CD4-positive, alpha-beta T cell treated with Interleukin-21 for 1 hour (primary cell): ENCODE measurements around the gene SMIM17.
A peak's percentile ranks its signal among the peaks of the same experiment; 100 is the strongest.

ENCODE experiments used
- DNase-seq: peaks from one replicate; pipeline ENCODE4 v3.0.0-alpha.2; 2020

Gene SMIM17

DNA sequence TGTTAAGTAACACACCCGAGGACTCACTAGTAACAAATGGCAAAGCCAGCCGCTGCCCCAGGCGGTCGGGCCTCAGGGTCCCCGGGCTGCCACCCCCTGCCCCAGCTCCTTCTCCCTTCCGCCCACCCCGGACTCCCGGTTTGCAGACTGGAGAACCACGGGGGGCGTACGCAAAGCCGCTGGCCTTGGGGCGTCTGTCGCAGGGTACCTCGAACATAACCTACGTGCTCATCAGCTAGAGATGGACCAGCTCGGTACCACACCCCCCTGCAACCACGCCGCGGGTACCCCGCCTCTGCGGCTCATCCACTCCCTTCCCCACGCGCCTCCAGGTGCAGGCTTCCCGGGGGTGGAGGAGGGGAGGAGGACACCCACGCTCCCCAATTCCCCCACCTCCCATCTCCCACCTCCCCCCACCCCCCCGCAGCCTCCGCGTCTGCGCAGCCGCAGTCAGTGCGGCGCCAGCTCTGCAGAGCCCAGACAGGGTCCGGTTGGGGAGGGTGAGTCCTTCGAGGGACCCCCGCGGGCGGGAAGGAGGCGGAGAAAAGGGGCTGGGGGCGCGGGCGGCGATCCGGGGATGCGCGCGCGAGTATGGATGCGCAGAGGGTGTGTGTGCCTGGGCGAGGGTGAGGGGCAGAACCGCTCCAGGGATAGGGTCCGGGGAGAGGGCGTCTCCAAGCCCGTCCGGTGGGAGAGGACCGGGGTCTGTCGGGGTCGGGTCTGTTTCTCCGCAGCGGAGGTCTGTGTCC is at the start of gene SMIM17:
Gene SMIM17 (plus strand): TSS at position 449 of the 749 bp plus-strand sequence. CDS start 2,509 bp downstream, outside the sequence.
- DNase-seq: no peak

DNA sequence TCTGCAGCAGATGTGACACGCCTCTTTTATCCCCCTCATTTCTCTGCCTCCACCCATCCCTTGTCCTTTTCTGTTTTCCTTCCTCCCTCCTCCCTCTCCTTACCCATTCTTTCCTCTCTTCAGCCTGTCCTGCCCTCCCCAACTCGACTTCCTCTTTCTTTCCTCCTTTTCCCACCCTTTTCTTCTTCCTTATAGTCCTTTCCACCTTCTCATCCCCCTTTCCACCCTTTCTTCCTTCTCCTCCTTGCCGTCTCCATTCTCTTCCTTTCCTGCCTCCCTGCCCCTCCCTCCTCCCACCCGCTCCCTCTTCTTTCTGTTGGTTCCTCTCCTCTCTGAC is 48.5 kb upstream of the SMIM17 start:
- DNase-seq: no peak

DNA sequence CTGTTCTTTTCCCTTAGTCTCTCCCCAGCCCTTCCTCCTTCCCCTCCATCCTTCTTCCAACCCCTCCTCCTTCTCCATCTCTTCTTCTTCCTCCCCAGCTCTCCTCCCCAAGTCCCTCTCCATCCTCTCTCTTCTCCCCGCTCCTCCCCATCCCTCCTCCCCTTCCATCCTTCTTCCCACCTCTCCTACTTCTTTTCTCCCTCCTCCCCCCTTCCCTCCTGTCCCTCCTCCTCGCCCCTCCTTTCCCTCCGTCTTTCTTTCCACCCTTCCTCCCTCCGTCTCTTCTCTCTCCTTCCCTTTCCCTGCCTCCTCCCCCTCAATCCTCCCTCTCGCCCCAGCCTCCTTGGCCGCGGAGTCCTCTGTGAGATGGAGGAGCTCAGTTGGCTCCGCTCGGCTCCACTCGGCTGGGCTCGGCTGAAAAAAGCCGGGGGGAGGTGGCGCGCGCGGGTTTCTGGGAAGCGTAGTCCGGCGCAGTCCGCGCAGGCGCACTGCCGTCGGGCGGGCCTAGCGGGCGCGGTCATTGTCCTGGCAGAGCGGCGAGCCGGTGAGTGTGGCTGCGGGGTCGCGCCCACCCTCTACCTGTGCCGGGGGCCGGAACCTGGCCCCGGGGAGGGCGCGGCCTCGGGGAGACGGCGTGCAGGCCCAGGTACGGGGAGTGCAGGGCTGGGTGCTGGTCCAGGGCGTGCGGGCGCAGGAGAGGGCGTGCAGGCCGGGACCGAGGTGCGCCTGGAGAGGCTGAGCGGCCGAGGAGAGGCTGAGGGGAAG is 48.0 kb upstream of the SMIM17 start, which contains the start of gene ZNF71:
Gene ZNF71 (plus strand): TSS at position 520 of the 765 bp plus-strand sequence. CDS start 6,257 bp downstream, outside the sequence.
- DNase-seq: peak; percentile 91

DNA sequence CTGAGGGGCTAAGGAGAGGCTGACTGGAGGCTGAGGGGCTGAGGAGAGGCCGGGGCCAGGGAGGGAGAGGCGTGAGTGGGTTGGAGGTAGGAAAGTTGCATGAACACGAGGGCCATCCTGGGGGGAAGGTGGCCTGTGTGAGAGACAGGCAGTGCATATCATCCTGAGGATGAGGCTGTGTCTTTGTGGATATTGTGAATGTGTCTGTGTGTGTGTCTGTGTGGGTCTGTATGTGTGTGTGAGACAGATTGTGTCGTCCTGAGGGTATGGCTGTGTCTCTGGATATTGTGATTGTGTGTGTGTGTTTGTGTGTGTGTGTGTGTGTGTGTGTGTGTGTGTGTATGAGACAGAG is 47.4 kb upstream of the SMIM17 start:
- DNase-seq: no peak

DNA sequence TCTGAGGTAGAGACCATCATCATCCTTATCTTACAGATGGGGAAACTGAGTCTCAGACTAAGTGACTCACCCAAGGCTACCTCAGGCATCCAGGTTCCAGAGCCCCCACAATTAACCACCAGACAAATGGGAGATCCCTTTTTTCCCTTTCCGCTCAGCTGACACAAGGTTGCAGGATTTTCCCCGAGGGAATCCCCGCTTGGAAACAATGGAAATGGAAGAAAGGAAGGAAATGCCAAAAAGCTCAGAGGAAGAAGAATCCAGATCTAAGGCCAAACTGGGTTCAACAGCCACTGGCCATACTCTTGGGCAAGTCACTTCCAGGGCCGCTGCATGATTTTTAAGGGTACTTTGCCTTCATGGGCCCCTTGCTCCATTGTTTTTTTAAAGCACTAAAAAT is 46.3 kb upstream of the SMIM17 start:
- no peak for DNase-seq

DNA sequence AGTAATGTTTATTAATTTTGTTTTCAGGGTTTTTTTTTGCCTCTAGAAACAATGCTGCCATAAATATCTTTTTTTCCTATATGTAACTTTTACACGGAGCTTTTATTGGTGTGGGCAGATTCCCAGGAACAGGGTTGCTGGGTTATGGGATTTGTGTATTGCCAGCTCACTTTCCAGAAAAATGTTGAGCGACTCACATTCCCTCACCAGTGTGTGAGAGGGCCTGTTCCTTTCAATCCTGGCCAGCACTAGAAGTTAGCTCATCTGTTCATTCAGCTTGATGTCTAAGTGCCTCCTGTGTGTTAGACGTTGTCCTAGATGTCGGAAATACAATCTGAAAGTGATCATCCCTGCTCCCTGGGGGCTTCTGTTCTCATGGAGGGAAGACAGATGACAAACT is 45.3 kb upstream of the SMIM17 start:
- no peak for DNase-seq

DNA sequence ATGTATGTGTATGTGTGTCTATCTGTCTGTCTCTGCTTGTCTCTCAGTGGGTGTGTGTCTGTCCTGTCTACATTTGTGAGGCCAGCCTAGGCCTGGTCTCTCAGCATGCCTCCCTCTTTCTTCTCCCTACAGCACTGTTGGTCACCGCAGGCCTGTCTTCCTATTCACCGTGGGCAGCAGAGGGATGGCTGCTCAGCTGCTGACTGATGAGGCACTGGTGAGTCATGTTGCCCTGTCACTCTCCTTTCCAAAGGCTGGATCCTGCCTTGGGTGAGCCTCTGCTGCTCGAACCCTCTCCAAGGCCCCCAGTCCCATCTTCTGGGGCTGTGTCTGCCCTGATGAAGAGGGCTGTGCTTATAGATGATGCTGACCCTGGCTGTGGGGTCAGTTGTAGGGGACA is 41.6 kb upstream of the SMIM17 start:
- no peak for DNase-seq

DNA sequence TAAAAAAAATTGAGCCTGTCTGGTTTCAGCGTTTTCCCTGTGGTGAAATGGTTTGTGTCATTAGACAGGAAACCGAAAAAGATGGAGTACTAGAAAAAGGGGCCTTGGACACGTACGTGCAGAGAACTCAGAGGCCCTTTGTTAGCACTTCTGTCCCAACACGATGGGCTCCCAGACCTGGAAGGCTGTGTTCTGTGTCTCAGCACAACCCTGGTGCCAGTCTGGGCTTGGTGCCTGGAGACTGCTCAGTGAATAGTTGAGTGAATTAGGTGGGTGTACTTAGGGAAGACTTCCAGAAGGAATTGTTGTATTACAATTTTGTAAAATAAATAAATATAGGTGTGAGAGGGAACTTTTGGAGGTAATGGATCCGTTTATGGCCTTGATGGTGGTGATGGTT is 39.1 kb upstream of the SMIM17 start:
- DNase-seq: no peak

DNA sequence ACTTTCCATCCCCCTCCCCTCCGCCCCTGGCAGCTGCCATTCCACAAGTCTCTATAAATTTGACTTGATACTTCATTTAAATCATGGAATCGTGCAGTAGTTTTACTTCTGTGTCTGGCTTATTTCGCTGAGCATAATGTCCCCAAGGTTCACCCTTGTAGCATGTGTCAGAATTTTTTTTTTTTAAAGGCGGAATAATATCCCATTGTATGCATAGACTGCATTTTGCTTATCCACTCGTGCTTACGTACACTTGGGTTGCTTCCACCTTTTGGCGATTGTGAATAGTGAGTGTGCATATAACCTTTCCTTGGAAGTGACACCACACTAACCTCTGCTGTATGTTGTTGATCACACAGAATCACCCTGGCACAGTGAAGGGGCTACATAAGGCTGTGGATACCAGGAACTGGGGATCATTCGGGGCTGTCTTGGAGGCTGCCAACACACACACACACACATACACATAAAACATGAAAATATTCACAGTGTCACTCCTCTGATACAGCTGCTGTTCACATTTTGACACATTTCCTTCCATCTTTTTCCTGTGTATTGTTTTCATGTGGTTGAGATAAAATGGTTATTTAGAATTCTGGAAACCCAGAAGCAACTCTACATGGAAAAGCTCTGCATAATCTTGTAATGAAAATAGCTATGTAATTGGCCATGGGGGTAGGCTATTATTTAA is 34.5 kb upstream of the SMIM17 start:
- no peak for DNase-seq

DNA sequence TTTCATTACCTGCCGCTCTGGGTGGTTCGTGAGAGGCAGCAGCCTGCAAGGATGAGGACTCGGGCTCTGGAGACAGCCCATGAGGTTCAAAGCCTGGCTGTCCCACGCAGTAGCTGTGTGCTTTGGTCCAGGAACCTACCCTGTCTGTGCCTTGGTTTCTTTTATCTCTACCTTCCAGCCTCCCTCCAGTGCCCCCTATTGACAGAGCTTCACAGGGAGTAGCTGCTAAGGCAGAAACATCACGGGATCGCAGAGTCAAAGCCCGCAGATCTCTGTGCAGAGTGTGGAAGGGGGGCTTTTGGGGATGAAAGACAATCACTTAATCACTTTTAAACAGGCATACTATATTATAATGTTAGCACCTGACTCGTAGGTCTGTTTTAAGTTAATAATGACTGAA is 31.7 kb upstream of the SMIM17 start:
- DNase-seq: no peak

DNA sequence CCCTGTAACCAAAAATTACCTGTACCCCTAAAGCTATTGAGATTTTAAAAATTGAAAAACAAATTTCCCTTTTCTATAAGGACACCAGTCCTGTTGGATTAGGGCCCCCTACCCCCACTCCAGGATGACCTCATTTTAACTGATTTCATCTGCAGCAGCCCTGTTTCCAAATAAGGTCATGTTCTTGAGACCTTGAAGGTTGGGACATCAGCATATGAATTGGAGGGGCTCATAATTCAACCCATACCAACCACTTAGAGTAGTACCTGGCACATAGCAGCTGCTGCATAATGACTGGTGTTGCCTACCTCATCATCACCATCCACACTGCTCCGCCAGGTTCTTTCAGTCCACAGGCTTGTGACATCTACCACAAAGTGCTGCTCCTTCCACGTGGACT is 30.2 kb upstream of the SMIM17 start:
- DNase-seq: no peak

DNA sequence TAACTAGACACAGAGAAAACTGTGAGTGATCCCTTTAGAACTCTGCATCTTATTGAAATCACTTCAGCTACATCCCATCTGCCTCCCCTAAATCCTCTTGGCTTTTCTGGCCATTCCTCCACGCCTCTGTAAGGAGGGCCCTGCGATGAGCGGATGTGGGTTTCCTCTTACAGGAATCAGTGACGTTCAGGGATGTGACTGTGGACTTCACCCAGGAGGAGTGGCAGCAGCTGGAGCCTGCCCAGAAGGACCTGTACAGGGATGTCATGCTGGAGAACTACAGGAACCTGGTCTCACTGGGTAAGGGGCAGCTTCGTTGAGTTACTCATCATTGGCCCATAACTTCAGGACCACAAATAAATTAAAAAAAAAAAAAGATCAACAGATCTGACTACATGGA is 29.3 kb upstream of the SMIM17 start:
- DNase-seq: no peak

DNA sequence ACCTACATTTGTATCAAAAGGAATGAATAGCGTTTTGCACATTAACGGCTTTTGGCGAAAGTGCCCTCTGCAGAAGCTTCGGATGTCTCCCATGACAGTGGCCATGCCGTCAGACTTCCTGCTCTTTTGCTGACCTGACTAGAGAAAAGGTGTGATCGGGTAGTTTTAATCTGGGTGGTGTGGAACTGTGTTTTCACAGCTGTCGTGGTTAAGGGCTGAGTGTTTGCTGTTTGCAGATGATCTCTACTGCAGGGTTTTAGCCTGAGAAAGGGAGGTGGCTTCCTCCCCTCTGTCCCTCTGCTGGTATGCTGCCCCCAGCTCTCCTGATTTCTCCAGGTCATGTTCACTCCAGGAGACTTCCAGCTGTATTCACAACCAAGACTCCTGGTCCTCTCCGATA is 25.4 kb upstream of the SMIM17 start:
- DNase-seq: no peak

DNA sequence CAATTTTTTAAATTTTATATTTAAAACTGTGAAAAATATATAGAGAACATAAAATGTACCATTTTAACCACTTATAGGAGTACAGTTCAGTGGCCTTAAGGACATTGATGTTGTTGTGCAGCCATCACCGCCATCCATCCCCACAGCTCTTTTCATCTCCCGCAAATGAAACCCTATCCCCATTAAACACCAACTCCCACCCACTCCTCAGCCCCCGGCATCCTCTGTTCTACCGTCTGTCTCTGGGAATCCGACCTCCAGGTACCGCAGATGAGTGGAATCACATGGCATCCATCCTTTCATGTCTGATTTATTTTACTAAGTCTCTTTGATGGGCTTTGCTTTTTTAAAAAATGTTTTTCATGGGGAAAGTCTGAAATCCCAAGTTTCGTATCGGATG is 23.8 kb upstream of the SMIM17 start:
- no peak for DNase-seq

DNA sequence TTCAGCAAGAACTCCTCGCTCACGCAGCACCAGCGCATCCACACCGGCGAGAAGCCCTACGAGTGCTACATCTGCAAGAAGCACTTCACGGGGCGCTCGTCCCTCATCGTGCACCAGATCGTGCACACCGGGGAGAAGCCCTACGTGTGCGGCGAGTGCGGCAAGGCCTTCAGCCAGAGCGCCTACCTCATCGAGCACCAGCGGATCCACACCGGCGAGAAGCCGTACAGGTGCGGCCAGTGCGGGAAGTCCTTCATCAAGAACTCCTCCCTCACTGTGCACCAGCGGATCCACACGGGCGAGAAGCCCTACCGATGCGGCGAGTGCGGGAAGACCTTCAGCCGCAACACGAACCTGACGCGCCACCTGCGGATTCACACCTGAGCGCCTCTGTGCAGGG is 20.6 kb upstream of the SMIM17 start:
- DNase-seq: no peak

DNA sequence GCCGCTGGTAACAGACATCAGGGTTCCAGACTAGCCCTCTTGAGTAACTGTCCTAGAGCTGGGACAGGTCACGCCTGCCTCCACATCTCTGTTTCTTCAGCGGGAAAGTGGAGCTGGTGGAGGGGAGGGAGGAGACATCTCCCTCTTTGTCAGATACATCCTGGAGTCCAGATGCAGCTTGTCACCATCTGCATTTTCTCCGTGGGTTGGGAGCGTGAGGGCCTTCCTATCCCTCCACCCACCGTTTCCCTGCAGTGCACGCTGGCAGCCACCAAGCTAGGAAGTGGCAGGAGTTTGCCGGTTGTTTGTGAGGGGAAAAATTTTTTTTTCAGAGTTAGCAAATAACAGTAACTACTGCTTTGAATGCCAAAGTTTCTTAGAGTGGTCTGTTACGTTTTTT is 20.0 kb upstream of the SMIM17 start:
- no peak for DNase-seq

DNA sequence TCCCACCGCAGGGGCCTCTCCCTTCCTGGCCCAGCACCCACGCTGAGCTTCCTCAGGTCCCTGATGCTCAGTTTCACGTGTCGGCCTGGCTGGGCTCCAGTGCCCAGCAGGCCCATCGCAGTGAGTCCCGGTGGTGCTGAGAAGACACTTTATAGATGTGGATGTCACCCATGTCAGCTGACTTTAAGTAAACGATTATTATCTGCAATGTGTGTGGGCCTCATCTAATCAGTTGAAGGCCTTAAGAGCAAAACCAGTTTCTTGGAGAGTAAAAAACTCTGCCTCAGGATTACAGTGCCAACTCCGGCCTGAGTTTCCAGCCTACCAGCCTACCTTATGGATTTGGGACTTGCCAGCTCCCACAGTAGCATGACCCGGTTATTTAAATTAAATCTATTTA is 17.3 kb upstream of the SMIM17 start:
- DNase-seq: no peak

DNA sequence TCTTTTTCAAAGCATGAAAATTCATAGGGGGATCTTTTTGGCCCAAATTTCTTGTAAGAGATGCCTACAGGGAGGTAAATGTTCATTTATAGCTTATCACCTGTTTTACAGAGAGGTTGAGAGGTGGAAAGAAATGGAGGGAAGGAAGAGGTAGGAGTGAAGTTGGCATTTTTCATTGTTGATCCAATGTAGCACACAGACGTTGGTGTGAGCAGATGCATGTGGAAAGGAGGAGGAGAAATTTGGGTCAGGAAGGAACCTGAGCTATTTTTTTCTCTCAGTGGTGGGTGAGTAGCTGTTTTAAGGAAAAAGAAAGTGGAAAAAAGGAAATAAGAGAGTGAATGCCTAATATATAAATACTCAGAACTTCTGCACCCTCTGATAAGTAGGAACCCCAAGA is 9.9 kb upstream of the SMIM17 start:
- DNase-seq: no peak

DNA sequence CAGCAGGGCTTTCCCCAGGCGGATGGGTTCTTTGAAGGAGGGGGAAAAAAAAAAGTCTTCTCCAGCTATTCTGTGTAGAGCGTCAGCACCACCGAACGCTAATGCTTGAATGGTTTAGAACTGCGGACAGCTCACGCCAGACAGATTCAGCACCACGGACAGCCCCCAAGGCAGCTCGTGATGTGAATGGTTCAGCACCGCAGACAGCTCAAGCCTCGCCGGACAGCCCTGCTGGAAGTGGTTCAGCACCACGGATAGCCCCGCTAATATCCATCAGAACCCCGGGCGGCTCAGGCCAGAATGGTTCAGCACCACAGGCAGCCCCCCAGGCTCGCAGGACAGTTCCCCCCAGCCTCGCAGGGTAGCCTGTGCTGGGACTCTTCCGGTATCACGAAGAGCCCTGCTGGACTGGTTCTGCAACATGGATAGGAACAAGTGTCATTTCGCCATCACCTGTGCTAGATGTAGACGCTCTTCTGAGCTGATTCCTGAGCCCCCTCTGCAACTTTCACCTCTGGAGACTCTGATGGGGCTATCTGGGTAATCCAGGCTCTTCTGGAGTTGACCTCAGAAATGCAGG is 4.9 kb upstream of the SMIM17 start:
- DNase-seq: peak; percentile 13

DNA sequence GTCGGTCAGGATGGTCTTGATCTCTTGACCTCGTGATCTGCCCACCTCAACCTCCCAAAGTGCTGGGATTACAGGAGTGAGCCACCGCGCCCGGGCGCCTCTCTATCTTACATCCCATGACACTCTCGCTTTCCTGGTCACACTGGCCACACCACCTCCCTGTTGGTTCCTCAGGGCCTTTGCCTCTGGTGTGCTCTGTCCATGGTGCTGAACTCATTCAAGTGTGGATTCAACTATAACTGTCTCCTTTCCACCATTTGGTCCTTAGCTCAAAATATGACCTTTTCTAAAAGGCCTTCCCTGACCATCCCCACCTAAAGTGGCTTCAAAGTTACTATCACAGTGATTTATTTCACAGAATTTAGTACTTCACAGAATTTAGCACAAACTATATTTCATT is 3.7 kb upstream of the SMIM17 start:
- DNase-seq: no peak

DNA sequence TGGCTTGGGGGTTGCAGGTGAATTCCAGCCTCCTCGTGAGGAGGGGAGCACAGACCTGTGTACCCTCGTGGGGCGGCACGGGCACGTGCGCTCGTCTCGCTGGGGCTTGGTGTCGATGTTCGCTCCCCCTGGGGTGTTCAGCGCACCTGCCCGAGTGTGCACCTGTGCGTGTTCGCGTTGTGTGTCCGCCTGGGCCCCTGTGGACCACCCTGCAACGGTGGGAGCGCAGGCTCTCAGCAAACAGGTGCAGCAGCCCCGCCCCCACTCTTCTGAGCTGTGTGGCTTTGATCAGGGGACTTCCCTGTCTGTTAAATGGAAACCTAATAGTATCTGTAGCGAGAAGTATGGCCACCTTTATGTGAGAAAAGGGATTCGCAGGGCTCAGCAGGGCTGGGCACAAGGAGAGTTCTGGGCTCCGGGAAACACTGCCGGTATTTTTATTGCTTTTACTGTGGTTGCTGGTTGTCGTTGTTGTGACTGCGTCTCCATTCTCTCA is 549 bp downstream of the SMIM17 start:
- DNase-seq: no peak

DNA sequence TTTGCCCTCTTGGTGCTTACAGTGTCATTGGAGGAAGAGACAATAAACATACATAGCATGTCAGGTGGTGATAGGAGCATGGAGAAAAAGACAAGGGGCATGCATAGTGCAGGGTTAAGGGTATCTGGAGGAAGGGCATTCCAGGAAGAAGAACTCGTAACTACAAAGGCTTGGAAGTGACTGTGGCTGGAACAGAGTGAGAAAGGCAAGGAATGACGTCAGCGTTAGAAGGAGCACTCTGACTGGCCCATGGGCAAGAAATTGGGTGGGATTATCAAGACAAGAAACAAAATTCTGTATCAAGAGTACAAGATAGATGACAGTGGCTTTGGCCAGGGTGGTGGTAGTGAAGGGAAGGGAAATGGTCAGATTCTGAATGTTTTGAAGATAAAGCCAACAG is 11.2 kb downstream of the SMIM17 start:
- DNase-seq: no peak

DNA sequence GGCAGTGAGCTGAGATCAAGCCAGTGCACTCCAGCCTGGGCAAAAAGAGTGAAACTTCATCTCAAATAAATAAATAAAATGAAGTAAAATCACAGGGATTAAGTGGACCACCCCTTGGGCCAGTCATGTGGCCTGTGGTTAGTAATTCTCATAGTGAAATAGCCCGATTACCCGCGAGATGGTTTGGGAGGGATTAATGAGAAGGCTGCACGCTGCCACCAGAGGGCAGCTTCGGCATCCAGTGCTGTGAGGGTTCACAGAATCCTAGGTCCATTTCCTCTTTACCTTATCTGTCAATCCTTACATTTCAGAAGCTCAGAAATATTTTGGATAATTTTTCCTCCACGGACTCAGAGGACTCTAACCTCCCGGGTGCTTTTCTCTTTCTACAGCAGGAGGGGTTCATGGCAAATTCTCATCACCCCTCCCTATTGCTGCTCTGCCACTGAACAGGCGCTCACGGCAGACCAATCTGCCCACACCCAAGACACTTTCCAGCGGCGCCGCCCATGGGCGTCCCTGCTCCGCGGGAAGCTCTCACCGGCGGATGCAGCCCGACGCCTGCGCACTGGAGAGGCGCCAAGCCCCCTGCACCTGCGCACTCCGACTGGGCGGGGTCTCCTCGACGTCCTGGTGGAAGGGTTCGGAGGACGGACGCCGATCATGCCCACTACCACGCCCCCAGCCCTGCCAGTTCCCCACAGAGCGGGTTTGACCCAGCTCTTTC is 17.6 kb downstream of the SMIM17 start:
- no peak for DNase-seq
